ENCODE data around the gene ARHGAP27. TPM values are rescaled to one million over a fixed set of nuclear protein-coding genes. Genes with fewer than 3 reads are reported as not detected.
"Not testable (repeated sequence)": the region's sequence is repeated elsewhere in the genome, so short reads cannot be mapped to it uniquely, and the experiment has no call there.

The ARHGAP27 gene, protein sequence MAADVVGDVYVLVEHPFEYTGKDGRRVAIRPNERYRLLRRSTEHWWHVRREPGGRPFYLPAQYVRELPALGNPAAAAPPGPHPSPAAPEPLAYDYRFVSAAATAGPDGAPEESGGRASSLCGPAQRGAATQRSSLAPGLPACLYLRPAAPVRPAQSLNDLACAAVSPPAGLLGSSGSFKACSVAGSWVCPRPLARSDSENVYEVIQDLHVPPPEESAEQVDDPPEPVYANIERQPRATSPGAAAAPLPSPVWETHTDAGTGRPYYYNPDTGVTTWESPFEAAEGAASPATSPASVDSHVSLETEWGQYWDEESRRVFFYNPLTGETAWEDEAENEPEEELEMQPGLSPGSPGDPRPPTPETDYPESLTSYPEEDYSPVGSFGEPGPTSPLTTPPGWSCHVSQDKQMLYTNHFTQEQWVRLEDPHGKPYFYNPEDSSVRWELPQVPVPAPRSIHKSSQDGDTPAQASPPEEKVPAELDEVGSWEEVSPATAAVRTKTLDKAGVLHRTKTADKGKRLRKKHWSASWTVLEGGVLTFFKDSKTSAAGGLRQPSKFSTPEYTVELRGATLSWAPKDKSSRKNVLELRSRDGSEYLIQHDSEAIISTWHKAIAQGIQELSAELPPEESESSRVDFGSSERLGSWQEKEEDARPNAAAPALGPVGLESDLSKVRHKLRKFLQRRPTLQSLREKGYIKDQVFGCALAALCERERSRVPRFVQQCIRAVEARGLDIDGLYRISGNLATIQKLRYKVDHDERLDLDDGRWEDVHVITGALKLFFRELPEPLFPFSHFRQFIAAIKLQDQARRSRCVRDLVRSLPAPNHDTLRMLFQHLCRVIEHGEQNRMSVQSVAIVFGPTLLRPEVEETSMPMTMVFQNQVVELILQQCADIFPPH
- 1.2 TPM for total RNA-seq

DNA sequence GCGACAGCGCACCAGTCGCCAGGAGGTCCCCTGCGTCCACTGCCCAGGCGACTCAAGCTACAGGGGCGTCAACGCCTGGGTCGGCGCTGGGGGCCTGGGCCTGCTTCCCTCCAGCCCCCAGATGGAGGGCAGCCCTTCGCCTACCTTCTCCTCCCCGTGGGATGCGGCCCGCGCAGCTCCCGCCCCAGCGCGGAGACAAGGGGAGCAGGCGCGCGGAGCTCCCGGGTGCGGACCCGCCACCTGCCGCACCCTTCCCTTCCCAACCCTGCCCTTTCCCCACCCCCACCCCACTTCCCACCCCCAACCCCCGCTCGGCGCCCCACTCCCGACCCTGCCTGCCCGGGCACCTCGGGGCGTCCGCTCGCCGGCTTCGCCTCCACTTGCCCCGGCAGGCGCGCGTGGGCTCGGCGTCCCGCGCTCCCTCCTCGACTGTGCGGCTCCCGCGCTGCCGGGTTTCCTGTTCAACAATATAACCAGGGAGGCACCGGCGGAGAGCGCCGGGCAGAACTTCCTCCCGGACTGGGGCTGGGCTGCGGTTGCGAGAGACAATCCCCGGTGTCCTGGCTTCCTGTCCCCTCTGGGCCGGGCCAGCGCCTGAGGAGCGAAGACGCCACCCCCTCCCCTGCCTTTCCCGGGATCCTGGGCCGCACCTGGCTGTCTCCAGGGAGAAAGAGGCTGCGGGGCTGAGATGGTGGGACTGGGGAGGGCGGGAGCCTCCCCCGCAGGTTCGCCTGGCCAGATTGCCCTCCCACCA lies at the start of gene ARHGAP27:
TSS of gene ARHGAP27 (minus strand) at position 466 of the 754 bp plus-strand sequence. CDS start 2,591 bp downstream, outside the sequence.
- FAIRE-seq (no peak), DNase-seq (ENCODE audit: low spot score in 2 of 2) (no peak)

DNA sequence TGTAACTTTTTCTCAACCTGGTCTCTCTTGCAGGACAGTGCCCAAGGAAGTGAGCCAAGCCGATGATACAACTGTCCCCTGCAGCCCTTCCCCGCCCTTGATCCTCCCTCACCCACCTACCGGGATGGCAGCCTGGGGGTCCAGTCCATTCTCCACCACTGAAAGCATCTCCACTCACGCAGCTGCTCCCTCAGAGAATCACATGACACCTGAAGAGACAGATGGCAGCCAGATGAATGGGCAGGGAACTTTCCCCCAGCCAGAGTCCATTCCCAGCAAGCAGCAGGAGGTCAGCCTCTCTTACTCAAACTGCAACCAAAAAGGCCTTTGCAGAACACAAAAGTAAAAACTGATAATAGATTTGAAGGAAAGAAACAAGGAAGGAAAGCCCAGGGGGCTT lies 49.6 kb upstream of the ARHGAP27 start:
- not testable (repeated sequence) for FAIRE-seq; DNase-seq (ENCODE audit: low spot score in 2 of 2)

DNA sequence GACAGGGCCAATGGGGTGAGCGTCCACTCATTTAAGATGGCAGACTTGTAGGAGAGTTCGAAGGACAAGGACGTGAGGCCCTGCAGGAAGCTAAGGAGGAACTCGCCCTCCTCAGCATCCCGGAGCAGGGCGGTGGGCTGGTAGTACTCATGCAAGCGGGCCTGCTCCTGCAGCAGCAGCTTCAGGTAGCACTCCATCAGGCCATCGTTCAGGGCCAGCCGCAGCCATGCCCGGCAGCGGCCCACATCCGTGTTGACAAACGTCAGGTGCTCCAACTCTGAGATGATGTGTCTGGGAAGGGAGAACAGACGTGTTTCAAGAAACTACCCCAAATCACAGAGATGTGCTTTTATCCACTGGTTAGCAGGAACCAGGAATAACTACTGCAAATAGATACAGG lies 42.8 kb upstream of the ARHGAP27 start:
- not testable (repeated sequence) for DNase-seq (ENCODE audit: low spot score in 2 of 2); FAIRE-seq

DNA sequence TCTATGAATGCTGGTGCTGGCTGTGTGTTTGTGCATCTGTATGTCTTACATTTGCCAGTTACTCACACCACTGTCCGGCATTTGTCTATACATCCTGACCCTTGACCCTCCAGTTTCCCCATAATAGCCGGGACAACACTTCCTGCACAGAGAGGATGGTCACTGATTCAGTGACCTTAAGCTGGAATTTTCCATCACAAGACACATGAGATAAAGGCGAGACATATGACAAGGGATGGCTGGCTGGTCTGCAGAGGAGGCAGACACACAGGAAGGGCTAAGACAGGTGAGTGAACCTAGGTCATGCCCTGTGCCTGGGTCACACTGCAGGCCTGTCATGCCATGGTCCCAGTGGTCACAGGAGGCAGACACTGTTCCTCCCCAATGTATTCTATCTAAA lies 39.6 kb upstream of the ARHGAP27 start:
- not testable (repeated sequence) for DNase-seq (ENCODE audit: low spot score in 2 of 2); FAIRE-seq

DNA sequence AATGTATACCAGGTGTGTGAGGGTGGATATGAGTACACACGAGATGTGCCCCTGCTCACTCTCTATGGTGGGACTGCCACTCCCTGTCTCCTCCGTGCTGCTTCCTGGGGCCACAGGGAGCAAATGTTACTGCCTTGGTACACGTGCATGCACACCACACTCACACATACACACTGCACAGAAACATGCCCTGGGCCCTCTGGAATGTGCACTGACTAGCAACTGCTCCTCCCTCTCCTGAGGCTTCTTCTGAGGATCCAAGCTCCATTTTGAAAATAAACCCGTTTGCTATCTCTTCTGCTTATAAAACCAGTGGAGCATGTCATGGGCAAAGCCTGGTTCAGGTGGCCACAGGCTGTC lies 36.5 kb upstream of the ARHGAP27 start:
- not testable (repeated sequence) for DNase-seq (ENCODE audit: low spot score in 2 of 2); FAIRE-seq

DNA sequence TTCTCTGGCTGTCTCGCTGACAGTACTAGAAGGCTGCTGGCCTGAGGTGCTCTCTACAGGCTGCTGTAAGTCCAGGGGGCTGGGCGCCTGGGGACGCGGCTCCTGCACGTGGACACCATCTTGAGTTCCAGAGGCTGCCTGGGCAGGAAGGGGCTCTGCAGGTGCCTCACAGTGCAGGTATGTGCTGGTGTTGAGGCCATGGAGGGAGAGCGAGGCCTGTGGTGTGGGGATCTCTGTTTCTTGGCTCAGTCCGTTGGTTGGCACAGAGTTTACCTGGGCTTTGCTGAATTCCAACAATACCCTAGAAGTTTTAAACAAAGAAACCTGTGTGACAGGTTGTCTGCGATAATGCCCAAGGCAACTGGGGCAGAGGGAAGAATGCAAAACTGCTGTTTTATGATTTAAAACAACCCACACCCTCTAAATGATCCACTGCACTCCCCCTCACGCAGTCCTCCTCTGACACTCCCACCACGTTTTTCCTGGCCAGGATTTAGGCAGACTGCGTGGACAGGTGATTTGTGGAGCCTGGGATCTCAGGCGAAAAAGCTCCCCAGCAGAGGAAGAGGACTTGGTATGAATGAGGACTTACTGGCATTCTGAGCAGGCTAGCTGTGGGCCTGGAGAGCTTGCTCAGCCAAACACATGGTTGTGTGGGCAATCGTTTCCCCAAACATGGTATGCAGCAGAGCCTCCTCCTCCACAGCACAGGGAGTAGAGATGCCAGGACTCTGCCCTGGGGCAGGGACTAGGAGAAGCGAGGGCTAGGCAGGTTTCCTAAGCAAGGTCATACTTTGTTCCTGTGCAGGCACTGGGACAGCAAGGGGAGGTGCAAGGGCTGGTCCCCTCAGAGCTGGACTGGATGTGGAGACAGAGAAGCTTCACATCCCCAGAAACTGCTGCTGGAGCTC lies 35.9 kb upstream of the ARHGAP27 start:
- DNase-seq (ENCODE audit: low spot score in 2 of 2); FAIRE-seq: not testable (repeated sequence)

DNA sequence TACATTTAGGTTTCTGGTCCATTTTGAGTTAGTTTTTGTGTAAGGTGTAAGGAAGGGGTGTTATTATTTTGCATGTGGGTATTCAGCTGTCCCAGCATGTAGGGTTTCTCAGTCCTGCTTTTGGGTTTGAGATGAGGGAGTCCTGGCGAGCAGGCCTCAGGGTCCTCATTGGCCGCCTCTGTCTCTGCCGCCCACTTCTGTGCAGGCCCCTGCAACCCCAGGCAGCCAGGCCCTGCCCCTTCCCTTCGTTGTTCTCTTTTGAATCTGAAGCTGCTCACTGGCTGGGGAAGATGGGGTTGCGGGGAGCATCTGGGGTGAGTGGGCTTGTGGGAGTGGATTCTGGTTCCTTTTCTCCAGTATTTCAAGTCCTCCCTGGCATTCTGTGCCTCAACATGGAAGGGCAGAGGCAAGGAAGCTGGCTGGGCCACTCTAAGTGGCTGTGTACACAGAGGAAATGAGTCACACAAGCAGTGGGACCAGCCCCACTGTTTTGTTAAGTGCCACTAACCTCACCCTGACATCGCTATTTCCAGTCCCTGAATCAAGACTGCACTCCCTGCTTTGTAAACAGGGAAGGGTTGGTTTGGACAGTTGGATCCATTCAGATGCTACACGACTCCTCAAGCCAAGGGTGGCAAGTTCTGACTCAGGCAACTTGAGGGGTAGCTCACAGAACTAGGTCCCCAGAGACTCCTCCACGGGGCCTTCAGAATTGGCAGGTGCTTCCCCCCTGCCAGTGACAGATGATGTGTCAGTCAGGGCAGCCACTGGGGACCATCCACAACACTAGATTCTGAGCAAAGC lies 29.1 kb upstream of the ARHGAP27 start:
- DNase-seq (ENCODE audit: low spot score in 2 of 2); FAIRE-seq: not testable (repeated sequence)

DNA sequence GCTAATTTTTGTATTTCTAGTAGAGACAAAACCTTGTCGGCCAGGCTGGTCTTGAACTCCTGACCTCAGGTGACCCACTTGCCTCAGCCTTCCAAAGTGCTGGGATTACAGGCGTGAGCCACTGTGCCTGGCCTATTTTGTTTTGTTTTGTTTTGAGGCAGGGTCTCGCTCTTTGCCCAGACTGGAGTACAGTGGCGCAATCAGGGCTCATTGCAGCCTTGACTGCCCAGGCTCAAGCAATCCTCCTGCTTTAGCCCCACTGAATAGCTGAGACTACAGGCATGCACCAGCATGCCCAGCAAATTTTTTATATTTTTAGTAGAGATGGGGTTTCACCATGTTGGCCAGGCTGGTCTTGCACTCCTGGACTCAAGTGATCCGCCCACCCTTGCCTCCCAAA lies 27.8 kb upstream of the ARHGAP27 start:
- FAIRE-seq = not testable (repeated sequence)

DNA sequence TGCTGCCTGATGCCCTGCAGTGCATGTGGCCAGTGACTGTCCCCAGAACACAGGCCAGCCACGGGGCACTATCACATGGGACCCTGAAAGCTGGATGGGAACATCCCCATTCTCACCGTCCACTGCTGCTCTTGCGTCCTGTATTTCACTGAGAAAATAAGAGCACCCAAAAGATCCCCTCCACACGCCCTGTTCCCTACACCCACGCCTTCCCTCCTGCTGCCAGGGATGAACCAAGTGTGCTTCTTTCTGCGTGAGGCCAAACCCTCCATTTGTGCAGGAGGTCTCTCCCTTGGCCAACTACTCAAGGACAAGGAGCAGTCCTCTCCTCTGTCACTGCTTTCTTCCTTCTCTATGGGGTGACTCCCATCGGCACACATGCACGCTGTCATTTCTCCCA lies 21.7 kb upstream of the ARHGAP27 start:
- DNase-seq (ENCODE audit: low spot score in 2 of 2); FAIRE-seq: not testable (repeated sequence)

More for the DNA sequence above, 27.8 kb upstream of the ARHGAP27 start:
- DNase-seq (ENCODE audit: low spot score in 2 of 2) = not testable (repeated sequence)

DNA sequence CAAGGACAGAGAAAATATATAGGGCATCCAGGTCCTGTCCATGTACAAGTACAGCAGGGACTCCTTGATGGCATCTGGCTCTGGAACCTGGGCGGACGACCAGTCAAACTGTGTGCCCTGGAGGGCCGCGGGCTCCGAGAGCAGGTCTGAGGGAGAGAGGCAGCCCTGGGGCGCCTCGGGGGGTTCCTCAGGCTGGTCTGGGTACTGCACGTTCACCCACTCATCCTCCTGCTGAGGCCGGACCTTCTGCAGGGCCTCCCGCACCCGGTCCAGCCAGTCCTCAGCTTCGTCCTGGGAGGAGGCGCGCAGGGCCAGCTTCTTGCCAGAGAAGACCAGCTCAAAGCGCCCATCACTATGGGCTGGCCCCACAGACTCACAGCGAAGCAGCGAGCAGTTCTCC lies 21.1 kb upstream of the ARHGAP27 start:
- not testable (repeated sequence) for DNase-seq (ENCODE audit: low spot score in 2 of 2); FAIRE-seq

DNA sequence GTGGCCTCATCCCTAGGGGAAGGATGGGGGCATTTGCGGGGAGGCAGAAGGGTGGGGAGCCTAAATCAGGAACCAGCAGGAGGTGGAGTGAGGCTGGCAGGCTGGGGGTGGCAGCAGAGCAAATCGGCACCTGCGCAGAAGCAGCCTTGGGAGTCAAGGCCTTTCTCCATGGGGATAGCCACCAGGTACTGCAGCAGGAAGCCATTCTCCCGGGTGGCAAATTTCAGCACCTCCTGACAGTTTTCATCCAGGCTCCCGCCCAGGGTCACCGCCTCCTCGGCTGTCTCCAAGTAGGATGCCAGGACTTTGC lies 20.5 kb upstream of the ARHGAP27 start:
- not testable (repeated sequence) for FAIRE-seq; DNase-seq (ENCODE audit: low spot score in 2 of 2)

DNA sequence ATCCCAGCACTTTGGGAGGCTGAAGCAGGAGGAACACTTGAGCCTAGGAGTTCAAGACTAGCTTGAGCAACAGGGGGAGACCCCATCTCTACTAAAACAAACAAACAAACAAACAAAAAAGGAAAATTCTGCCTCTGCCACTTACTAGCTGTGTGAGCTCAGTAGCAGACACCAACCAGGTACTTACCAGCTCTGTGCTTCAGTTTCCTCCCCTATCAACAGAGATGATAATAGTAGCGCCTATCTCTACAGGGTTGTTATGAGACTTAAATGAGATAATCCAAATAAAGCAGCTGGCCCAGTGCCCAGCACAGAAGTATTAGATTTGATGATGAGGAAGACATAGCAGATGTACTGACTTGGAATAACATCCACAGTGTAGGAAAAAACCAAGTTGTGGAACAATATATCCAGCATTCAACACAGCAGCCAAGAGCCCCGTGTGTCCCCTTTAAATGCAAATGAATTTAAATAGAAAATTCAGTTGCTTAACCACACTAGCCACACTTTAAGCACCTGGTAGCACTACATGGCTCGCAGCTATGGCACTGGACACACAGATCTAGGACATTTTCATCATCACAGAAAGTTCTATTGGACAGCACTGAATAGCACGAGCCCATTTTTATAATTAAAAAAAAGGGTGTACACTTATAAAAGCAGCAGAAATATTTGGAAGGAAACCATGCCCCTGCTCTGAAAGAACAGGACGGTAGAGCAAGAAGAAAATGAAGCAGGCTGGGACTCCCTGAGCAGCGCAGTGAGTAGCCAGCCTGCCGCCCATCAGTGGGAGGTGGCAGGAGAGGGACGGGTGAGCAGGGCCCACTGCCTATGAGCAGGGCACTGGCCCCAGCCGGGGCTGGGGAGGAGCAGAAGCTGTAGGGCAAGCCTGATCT lies 19.9 kb upstream of the ARHGAP27 start:
- DNase-seq (ENCODE audit: low spot score in 2 of 2); FAIRE-seq: not testable (repeated sequence)

DNA sequence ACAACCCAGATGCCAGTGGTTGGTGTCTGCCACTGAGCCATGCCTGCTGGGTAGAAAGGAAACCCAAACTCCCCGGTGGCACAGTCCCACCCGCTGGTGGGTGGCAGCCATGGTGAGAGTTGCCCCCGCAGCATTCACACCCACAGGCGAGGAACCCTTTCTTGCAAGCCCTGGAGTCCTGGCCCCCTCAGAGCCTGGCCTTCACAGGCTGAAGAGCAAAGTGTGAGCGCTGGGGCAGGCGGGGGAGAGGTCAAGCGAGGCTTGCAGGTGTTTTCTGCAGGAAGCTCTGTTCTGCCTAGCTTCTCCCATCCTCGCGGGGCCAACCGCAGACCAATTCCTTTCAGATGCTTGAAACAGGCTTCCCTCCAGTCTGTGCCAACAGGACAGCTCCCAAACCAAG lies 19.0 kb upstream of the ARHGAP27 start:
- not testable (repeated sequence) for FAIRE-seq; DNase-seq (ENCODE audit: low spot score in 2 of 2)

DNA sequence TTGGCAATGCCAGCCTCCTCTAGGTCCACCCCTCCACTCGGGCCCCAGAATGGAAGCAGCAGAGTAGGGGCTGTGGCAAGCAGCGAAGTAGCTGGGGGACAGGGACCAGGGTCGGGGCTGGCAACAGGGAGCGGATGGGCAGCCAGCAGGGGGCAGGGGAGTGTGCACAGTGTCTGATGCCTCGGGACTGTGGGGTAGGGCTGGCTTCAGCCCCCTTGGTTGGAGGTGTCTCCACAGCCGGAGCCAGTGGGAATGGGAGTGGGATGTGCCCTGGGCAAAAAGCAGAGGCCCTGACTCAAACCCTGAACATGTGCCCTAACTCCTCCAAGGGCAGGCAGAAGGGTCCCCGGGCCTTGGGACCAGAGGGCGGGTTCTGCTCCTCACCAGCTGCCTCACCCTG lies 18.5 kb upstream of the ARHGAP27 start:
- DNase-seq (ENCODE audit: low spot score in 2 of 2) = no peak

DNA sequence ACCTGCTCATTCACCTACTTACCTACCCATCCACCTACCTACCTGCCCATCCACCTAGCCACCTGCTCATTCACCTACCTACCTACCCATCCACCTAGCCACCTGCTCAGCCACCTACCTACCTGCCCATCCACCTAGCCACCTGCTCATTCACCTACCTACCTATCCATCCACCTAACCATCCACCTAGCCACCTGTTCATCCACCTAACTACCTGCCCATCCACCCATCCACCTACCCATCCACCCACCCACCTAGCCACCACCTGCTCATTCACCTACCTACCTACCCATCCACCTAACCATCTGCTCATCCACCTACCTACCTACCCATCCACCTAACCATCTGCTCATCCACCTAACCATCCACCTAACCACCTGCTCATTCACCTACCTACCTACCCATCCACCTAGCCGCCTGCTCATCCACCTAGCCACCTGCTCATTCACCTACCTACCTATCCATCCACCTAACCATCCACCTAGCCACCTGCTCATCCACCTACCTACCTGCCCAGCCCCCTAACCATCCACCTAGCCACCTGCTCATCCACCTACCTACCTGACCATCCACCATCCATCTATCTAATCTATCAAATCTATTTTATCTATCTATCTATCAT lies 17.1 kb upstream of the ARHGAP27 start:
- DNase-seq (ENCODE audit: low spot score in 2 of 2); FAIRE-seq: not testable (repeated sequence)

More for the DNA sequence above, 18.5 kb upstream of the ARHGAP27 start:
- FAIRE-seq = no peak

DNA sequence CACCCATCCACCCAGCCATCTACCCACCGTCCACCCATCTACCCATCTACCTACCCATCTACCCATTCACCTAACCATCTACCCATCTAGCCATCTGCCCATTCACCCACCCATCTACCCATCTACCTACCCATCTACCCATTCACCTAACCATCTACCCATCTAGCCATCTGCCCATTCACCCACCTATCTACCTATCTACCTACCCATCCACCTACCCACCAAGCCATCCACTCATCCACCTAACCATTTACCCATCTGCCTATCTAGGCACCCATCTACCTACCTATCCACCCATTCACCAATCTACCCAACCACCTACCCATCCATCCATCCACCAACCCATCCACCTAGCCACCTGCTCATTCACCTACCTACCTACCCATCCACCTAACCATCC lies 16.6 kb upstream of the ARHGAP27 start:
- FAIRE-seq; DNase-seq (ENCODE audit: low spot score in 2 of 2): not testable (repeated sequence)

DNA sequence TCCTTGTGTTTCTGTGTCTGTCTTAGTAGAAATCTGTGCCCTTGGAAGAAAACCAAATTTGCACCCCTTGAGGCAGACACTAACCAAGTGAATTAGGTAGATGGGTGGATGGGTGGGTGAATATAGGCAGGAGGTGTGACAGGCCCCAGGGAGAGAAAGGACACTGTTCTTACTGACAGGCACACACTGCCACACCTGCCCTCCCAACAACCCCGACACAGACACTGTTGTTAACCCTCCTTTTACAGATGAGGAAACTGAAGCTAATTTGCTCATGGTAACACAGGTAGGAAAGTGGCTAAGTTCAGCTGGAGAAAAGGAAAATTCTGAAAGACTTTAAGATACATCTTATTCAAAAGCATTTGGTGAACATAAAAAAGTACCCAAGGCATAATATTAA lies 15.8 kb upstream of the ARHGAP27 start:
- not testable (repeated sequence) for DNase-seq (ENCODE audit: low spot score in 2 of 2); FAIRE-seq

All from frontal cortex (tissue), 4 donors.